Measurements from ENCODE around the gene FIGNL1. TPM values are rescaled to one million over a fixed set of nuclear protein-coding genes. Genes with fewer than 3 reads are reported as not detected.

Gene FIGNL1
- total and polyA plus RNA-seq, 2 donors (not counting 3 experiments of a cell fraction or from before 2014, with no cell fraction given): 20.8 to 49.3 TPM

- intact Hi-C loops (cut with micrococcal nuclease): no loop called here
- BruUV-seq (replicated peaks): no TSS peak
- dilution Hi-C loops (cut with MboI; ENCODE audit: extremely low pct_ligation_motif_present, low sequenced_read_pairs): no loop called here
- Histone ChIP-seq H3K4me3 (replicated peaks in 1 of 3; ENCODE audit: insufficient read depth in 1 of 3, low read depth in 1 of 3, low read length in 3 of 3) (no peak overlapping the region), H4K20me1 (replicated peaks; ENCODE audit: control insufficient read depth, extremely low read depth, insufficient read depth, low read length) (no peaks in the 10 kb centered on the region), H3K4me2 (ENCODE audit: insufficient read depth, low read length) (no peak overlapping the region), H3K4me1 (ENCODE audit: control insufficient read depth, extremely low read depth, insufficient read depth, low read length) (no peaks in the 10 kb centered on the region), H3K9ac (replicated peaks; ENCODE audit: extremely low read depth, insufficient read depth, low read length) (no peak overlapping the region), H3K27me3 (ENCODE audit: control insufficient read depth in 2 of 2, insufficient read depth in 2 of 2, low read length in 2 of 2) (no peaks in the 10 kb centered on the region), H3K9me3 (replicated peaks; ENCODE audit: control insufficient read depth, insufficient read depth, low read length) (no peaks in the 10 kb centered on the region), H3K27ac (ENCODE audit: insufficient read depth, low read depth, low read length) (no peak overlapping the region), H3K9me1 (replicated peaks; ENCODE audit: control insufficient read depth, extremely low read depth, insufficient read depth, low read length) (no peaks in the 10 kb centered on the region), H3K79me2 (ENCODE audit: control insufficient read depth, insufficient read depth, low read length) (no peaks in the 10 kb centered on the region), H2AFZ (ENCODE audit: low read depth, low read length) (no peak overlapping the region), H3K36me3 (ENCODE audit: control insufficient read depth in 2 of 2, extremely low read depth in 1 of 2, insufficient read depth in 2 of 2, low read length in 2 of 2) (no peaks in the 10 kb centered on the region)
- ChIA-PET CTCF (interaction anchor here (1.2 kb wide), 1 partner anchor 9 kb away, joined by 4 read pairs; no protein-coding TSS in a partner anchor), POLR2A (no interaction called here)
- TF ChIP-seq FOS (IDR thresholded peaks at IDR 0.05; ENCODE audit: borderline replicate concordance, insufficient read depth, low read length) (no peak), POLR2A (IDR thresholded peaks at IDR 0.05; ENCODE audit: low read depth, low read length) (no peak), GATA2 (IDR thresholded peaks at IDR 0.05; ENCODE audit: insufficient read depth, insufficient read length, low read depth, low read length) (no peak), POLR2AphosphoS5 (IDR thresholded peaks at IDR 0.05; ENCODE audit: insufficient read depth, low read depth, low read length) (no peak), CTCF (IDR thresholded peaks at IDR 0.05; ENCODE audit: extremely low read depth in 1 of 2, insufficient read depth in 1 of 2, low read depth in 1 of 2, low read length in 2 of 2) (no peak), JUN (IDR thresholded peaks at IDR 0.05; ENCODE audit: borderline replicate concordance, insufficient read depth, insufficient read length, low read depth) (no peak), EZH2 (IDR thresholded peaks at IDR 0.05; ENCODE audit: borderline replicate concordance, low read depth, low read length, severe bottlenecking) (no peak), MYC (IDR thresholded peaks at IDR 0.05; ENCODE audit: low read depth, low read length) (no peak), MAX (IDR thresholded peaks at IDR 0.05; ENCODE audit: insufficient read depth, insufficient read length) (no peak)
- FAIRE-seq (no peak), DNase-seq (ENCODE audit: low read depth, low spot score) (no peak)
Measured at GRCh38 chr7:50476953-50477625, 26.9 kb upstream of the FIGNL1 start.

All from endothelial cell of umbilical vein (primary cell).